GM18499 (cell line): ENCODE results near the gene MED15.
"Not testable (repeated sequence)": the region's sequence is repeated elsewhere in the genome, so short reads cannot be mapped to it uniquely, and the experiment has no call there.

Source experiments
- ATAC-seq: cut with Tn5 transposase; IDR thresholded peaks from one replicate; pipeline ENCODE4 v1.9.1; 2021; ENCODE audit warnings: moderate number of reproducible peaks; ENCODE audit not compliant: insufficient read depth, unreplicated experiment

Gene MED15

GRCh38 chr22:20483143-20483506 is 24.3 kb upstream of the MED15 start:
- not testable (repeated sequence) for ATAC-seq

GRCh38 chr22:20483771-20484170 is 23.6 kb upstream of the MED15 start:
- no peak for ATAC-seq

- no peak for ATAC-seq
Observed at GRCh38 chr22:20484948-20485683, 22.3 kb upstream of the MED15 start.

- ATAC-seq, result no peak
Observed at GRCh38 chr22:20486229-20486628, 21.2 kb upstream of the MED15 start.

- no peak for ATAC-seq
Observed at GRCh38 chr22:20487715-20488114, 19.7 kb upstream of the MED15 start.

GRCh38 chr22:20488946-20489345 is 18.5 kb upstream of the MED15 start:
- no peak for ATAC-seq

GRCh38 chr22:20490183-20490940 is 17.0 kb upstream of the MED15 start:
- ATAC-seq, result no peak

GRCh38 chr22:20490941-20491307 is 16.5 kb upstream of the MED15 start:
- no peak for ATAC-seq

GRCh38 chr22:20491346-20491745 is 16.1 kb upstream of the MED15 start:
- no peak for ATAC-seq

GRCh38 chr22:20494978-20495860 is 12.2 kb upstream of the MED15 start, which contains the start of gene KLHL22:
TSS of gene KLHL22 (minus strand) at chr22:20495795. CDS start at chr22:20489211, 6,584 bp downstream.
- ATAC-seq, result no peak

GRCh38 chr22:20495861-20496681 is 11.3 kb upstream of the MED15 start:
- no peak for ATAC-seq

- no peak for ATAC-seq
Observed at GRCh38 chr22:20497426-20497825, 10.0 kb upstream of the MED15 start.

GRCh38 chr22:20498913-20499312 is 8.5 kb upstream of the MED15 start:
- no peak for ATAC-seq

GRCh38 chr22:20499769-20500168 is 7.6 kb upstream of the MED15 start:
- ATAC-seq, result no peak

- ATAC-seq, result no peak
Observed at GRCh38 chr22:20503816-20504215, 3.6 kb upstream of the MED15 start.

GRCh38 chr22:20504293-20504922 is 3.0 kb upstream of the MED15 start:
- ATAC-seq, result not testable (repeated sequence)

- ATAC-seq, result no peak
Observed at GRCh38 chr22:20506543-20507252, 712 bp upstream of the MED15 start.

- not testable (repeated sequence) for ATAC-seq
Observed at GRCh38 chr22:20508067-20508755, 801 bp downstream of the MED15 start.
